Mesodermal cell (in vitro differentiated cells): Measurements from ENCODE around the gene PDXK. TPM values are rescaled to one million over a fixed set of nuclear protein-coding genes. Genes with fewer than 3 reads are reported as not detected.
"Not testable (repeated sequence)": the region's sequence is repeated elsewhere in the genome, so short reads cannot be mapped to it uniquely, and the experiment has no call there.

ENCODE experiments used
- H3K27ac ChIP-seq: 2 replicates; pipeline ENCODE4 v1.7.0; 2013; ENCODE audit warnings: mild to moderate bottlenecking, low read depth, low read length, moderate library complexity; ENCODE audit not compliant: severe bottlenecking
- H3K36me3 ChIP-seq: 2 replicates; pipeline ENCODE4 v1.7.1; 2013; ENCODE audit warnings: mild to moderate bottlenecking, low read length, moderate library complexity; ENCODE audit not compliant: control insufficient read depth, insufficient read depth
- H3K4me1 ChIP-seq: one replicate; pipeline ENCODE4 v1.7.1; 2013; ENCODE audit warnings: mild to moderate bottlenecking, low read length; ENCODE audit not compliant: insufficient read depth, control insufficient read depth, poor library complexity, severe bottlenecking
- H3K4me3 ChIP-seq: 2 replicates; pipeline ENCODE4 v1.7.0; 2013; ENCODE audit warnings: low read length, control low read depth, mild to moderate bottlenecking; ENCODE audit not compliant: insufficient read depth, poor library complexity, severe bottlenecking; ENCODE audit errors: extremely low read depth
- H3K9me3 ChIP-seq: 2 replicates; pipeline ENCODE4 v1.7.1; 2013; ENCODE audit warnings: mild to moderate bottlenecking, low read length, moderate library complexity; ENCODE audit not compliant: control insufficient read depth
- WGBS, 2 experiments: methylation state at CpG; one replicate each; pipeline ENCODE4 v1.1.5; 2013; ENCODE audit warnings: missing lambda C conversion rate in 2 of 2; ENCODE audit not compliant: insufficient coverage in 2 of 2; 5-methylcytosine and 5-hydroxymethylcytosine counted together
- polyA plus RNA-seq, 2 experiments: library from polyadenylated mRNA; stranded (reverse); fragments of 50-300 nt; gene quantifications; one replicate each; pipeline ENCODE4 v1.2.3, GENCODE V29; 2013

The PDXK gene
- polyA plus RNA-seq (2013, experiment 1 of 2) = 75.8 TPM
- polyA plus RNA-seq (2013, experiment 2 of 2) = 65.7 TPM

DNA sequence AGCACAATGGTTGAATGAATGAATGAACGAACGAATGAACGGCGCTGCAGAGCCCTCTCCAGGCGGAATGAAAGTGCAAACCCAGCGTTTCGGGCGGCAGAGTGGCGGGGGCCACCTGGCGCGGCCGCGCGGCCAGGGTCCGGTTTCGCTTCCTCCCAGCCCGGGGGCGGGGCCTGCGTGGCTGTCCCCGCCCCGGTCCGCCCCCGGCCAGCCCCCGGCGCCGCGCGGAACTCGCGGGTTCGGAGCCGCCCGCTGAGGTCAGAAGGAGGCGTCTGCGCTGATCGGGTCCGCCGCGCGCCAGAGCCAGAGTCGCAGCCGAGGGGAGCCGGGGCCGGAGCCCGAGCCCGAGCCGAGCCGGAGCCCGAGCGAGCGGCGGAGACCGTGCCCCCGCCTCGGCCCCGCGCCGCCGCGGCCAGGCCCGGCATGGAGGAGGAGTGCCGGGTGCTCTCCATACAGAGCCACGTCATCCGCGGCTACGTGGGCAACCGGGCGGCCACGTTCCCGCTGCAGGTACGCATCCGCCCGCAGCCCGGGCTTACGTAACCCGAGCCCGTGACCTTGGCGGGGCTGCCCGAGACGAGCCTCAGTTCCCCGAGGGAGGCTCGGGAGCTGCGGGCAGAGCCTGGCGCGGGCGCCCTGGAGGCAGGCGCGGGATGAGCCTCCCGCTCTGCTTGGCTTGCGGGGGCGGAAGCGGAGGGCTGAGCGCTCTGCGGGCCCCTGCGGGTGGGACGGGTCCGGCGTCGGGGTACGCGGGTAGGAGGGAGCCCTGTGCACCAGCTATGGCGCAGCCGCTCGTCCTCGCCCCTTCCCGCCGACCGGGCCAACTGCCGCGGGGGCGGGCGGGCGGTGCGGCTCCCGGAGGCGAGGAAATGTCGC, at the start of gene PDXK:
TSS of gene PDXK (plus strand) at position 258 of the 876 bp plus-strand sequence. CDS start at position 424, 166 bp downstream.
- H3K4me3 ChIP-seq = peak within 1 kb of the TSS; percentile 81
- 0% methylated on average over 81 to 109 of the region's 117 CpGs for WGBS, 2 experiments
- peak within 1 kb of the TSS; percentile 49 for H3K27ac ChIP-seq
- peaks cover 8% of the 10 kb centered on the region for H3K36me3 ChIP-seq
- H3K4me1 ChIP-seq = peaks cover 11% of the 10 kb centered on the region
- no peaks in the 10 kb centered on the region for H3K9me3 ChIP-seq

DNA sequence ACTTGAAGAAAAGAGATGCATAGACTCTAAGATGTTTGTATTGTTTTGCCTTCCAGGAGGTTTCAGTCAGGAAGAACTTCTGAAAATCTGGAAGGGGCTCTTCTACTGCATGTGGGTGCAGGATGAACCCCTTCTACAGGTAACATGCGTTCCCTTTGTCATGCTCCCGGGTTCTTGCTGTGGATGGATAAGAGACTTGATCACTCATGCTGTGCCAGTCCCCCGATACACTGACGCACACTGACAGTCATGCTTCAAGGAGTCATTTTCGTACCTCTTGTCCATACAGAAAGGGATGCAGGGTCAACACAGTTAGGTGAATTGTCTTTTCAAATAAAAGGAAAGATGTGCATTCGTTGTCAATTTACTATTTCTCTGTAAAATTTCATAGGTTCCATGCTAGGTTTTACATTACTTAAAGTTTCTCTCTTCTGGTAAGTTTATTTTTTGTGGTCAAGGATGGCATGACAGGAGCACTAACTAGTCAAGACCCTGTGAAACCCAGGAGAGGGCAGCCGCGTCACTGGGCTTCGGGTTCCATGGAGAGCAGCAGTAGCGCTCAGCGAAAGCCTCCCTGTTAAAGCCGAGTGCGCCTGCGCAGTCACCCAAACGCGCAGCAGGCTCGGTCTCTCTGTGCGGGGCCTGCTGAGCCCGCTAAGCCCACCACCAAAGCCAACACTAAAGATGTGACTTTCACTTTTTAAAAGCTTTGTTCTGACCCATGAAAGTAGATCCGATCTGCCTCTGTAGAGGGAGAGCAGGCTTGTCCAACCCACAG, 48.9 kb upstream of the PDXK start:
- no peaks in the 10 kb centered on the region for H3K9me3 ChIP-seq
- no peak overlapping the region for H3K4me3 ChIP-seq
- H3K27ac ChIP-seq = no peak overlapping the region
- H3K4me1 ChIP-seq = no peaks in the 10 kb centered on the region
- 94 to 99% methylated on average over 12 to 18 of the region's 20 CpGs for WGBS, 2 experiments
- peaks cover 76% of the 10 kb centered on the region for H3K36me3 ChIP-seq

DNA sequence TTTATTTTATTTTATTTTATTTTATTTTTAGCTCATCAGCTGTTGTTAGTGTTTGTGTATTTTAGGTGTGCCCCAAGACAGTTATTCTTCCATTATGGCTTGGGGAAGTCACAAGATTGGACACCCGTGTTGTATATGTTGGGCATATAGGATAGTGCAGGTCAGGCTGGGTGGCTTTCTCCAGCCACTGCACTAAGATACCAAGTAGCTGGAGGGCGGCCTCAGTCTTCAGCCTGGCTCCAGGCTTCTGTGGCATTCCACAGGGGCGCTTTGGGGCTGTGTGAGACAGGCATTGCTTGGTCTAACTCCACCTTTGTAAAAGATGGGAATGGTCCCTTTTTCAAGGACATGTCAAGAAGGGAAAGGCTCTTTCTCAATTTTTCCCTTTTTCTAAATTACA, 43.1 kb upstream of the PDXK start:
- Histone ChIP-seq H3K36me3 (peaks cover 87% of the 10 kb centered on the region), H3K9me3 (no peaks in the 10 kb centered on the region), H3K4me3 (no peak overlapping the region), H3K27ac (no peak overlapping the region), H3K4me1 (no peaks in the 10 kb centered on the region)
- 90 to 96% methylated on average over 2 to 3 of the region's 3 CpGs for WGBS, 2 experiments

DNA sequence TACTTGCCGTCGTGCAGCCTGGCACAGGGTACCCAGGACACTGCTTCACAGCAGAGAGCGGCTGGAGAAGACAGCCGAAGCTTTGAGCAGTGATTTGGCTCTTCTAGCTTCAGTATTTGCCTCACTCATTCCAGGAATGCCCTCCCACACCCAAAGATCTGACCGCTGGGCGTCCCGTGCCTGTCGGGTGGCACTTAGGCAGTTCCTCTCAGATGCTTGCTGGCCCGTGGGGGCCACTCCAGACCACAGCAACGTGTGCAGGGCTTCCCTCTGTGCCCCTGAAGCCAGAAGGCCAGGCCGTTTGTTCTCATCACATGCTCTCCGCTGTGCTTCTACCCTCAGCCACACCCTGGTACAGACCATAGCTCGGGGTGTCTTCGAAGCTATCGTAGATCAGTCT, 42.5 kb upstream of the PDXK start:
- WGBS, 2 experiments = 95 to 98% methylated on average over 10 to 14 of the region's 15 CpGs
- H3K9me3 ChIP-seq = no peaks in the 10 kb centered on the region
- peaks cover 84% of the 10 kb centered on the region for H3K36me3 ChIP-seq
- H3K4me3 ChIP-seq = no peak overlapping the region
- no peak overlapping the region for H3K27ac ChIP-seq
- no peaks in the 10 kb centered on the region for H3K4me1 ChIP-seq

DNA sequence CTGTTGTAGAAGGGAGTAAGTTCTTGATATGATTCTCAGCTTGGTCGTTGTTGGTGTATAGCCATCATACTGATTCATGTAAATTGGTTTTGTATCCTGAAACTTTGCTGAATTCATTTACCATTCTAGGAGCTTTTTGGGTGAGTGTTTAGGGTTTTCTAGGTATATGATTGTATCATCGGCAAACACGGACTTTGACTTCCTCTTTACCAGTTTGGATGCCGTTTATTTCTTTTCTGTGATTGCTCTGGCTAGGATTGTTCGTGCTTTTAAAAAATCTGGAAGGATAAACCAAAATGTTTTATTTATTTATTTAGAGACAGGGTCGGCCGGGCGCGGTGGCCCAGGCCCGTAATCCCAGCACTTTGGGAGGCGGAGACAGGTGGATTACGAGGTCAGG, 39.0 kb upstream of the PDXK start:
- H3K36me3 ChIP-seq = peaks cover 78% of the 10 kb centered on the region
- 96 to 100% methylated on average over 3 to 8 of the region's 12 CpGs for WGBS, 2 experiments

DNA sequence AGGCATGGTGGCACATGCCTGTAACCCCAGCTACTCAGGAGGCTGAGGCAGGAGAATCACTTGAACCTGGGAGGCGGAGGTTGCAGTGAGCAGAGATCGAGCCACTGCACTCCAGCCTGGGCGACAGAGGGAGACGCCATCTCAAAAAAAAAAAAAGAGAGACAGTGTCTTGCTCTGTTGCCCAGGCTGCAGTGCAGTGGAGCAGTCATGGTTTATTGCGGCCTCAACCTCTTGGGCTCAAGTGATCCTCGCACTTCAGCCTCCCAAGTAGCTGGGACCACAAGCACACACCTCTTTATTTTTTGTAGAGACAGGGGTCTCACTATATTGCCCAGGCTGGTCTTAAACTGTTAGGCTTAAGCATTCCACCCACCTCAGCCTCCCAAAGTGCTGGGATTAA, 38.5 kb upstream of the PDXK start:
- H3K36me3 ChIP-seq = peaks cover 78% of the 10 kb centered on the region
- not testable (repeated sequence) for H3K27ac ChIP-seq, H3K9me3 ChIP-seq, H3K4me3 ChIP-seq, H3K4me1 ChIP-seq
- WGBS, 2 experiments = 83 to 98% methylated on average over 5 to 6 of the region's 6 CpGs

More for the DNA sequence above, 39.0 kb upstream of the PDXK start:
- Histone ChIP-seq H3K4me1 (no peaks in the 10 kb centered on the region), H3K9me3 (no peaks in the 10 kb centered on the region), H3K4me3 (no peak overlapping the region), H3K27ac (no peak overlapping the region)

DNA sequence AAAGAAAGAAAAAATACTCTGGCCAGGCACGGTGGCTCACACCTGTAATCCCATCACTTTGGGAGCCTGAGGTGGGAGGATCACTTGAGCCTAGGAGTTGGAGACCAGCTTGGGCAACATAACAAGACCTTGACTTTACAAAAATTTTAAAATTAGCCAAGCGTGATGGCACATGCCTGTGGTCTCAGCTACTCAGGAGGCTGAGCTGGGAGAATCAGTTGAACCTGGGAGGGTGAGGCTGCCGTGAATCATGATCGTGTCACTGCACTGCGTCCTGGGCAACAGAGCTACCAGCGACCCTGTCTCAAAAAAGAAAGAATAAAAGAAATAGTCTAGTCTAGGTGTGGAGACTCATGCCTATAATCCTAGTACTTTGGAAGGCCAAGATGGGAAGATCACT, 37.3 kb upstream of the PDXK start:
- Histone ChIP-seq H3K27ac (no peak overlapping the region), H3K9me3 (no peaks in the 10 kb centered on the region), H3K4me1 (no peaks in the 10 kb centered on the region), H3K36me3 (peaks cover 80% of the 10 kb centered on the region), H3K4me3 (no peak overlapping the region)
- WGBS, 2 experiments = 95 to 97% methylated on average over 6 of the region's 6 CpGs

DNA sequence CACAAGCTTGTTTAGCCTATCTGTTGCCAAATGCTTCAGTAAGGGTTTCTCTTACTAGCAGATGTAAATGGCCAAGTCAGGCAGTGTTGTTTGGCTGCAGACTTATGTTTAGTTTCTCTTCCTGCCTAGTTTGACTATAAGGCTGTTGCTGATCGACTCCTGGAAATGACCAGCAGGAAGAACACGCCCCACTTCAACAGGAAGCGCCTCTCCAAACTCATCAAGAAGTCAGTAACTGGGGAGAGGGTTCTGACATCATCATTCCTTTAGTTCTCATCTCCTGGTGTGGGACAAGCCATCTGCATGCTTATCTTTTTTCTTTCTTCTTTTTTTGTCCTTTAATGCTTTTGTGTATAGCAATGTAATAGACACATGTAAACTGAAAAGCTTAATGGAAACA, 34.5 kb upstream of the PDXK start:
- Histone ChIP-seq H3K4me1 (no peaks in the 10 kb centered on the region), H3K36me3 (peaks cover 87% of the 10 kb centered on the region), H3K9me3 (no peaks in the 10 kb centered on the region), H3K4me3 (no peak overlapping the region), H3K27ac (no peak overlapping the region)
- 87 to 100% methylated on average over 3 of the region's 3 CpGs for WGBS, 2 experiments

DNA sequence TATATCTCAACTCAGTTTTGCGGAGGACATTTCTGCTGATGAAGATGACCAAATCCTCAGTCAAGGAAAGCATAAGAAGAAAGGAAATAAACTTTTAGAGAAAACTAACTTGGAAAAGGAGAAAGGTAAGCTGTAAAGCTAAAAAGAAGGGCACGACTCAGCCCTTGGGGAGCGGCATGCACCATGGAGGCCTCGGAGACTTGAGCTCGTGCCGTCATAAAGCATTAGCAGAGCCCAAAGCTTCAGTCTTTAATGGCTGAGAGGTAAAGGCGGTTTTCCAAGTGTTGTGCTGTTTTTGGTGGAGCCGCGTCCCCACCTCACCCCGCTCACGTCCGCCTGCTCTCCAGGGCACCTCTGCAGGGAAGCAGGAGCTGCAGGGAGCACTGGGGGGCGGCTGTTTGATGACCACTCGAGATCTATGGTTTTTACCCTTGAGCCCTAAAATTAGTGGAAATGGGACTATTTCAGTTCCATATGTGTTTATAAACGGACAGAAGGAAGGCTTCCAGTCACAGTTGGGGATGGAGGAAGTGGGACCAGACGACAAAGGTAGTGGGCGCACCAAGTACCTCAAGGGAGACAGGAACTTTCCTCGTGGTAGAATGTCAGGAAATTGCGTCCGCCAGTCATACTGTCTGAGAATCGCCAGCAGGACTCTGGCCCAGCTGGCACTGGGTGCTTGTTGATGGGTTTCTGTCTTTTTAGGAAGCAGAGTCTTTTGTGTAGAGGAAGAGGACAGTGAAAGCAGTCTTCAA, 31.9 kb upstream of the PDXK start:
- Histone ChIP-seq H3K36me3 (peaks cover 93% of the 10 kb centered on the region), H3K4me1 (no peaks in the 10 kb centered on the region), H3K4me3 (no peak overlapping the region), H3K27ac (no peak overlapping the region), H3K9me3 (no peaks in the 10 kb centered on the region)
- WGBS, 2 experiments = 95 to 97% methylated on average over 19 to 20 of the region's 21 CpGs

DNA sequence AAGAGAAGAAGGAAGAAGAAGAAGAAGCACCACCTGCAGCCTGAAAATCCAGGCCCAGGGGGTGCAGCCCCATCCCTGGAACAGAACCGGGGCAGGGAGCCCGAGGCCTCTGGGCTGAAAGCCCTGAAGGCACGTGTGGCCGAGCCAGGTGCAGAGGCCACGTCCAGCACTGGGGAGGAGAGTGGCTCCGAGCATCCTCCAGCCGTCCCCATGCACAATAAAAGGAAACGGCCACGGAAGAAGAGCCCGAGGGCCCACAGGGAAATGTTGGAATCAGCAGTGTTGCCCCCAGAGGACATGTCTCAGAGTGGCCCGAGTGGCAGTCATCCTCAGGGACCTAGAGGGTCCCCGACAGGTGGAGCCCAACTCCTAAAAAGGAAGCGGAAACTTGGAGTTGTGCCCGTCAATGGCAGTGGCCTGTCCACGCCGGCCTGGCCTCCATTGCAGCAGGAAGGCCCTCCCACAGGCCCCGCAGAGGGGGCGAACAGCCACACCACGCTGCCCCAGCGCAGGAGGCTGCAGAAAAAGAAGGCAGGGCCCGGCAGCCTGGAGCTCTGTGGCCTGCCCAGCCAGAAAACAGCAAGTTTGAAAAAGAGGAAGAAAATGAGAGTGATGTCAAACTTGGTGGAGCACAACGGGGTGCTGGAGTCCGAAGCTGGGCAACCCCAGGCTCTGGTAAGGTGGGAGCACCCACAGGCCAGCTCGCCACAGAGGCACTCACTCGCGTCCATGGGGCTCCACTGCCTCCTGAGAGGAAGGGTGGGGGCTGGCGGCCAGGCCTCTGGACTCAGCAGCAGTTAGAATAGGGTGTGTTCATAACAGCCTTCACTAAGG, 31.1 kb upstream of the PDXK start:
- H3K9me3 ChIP-seq = no peaks in the 10 kb centered on the region
- H3K27ac ChIP-seq = no peak overlapping the region
- no peaks in the 10 kb centered on the region for H3K4me1 ChIP-seq
- no peak overlapping the region for H3K4me3 ChIP-seq
- peaks cover 94% of the 10 kb centered on the region for H3K36me3 ChIP-seq
- WGBS, 2 experiments = 97 to 98% methylated on average over 26 of the region's 27 CpGs
